NCI-H146 treated with DMSO at 0.1 percent for 48 hours (cell line): ENCODE results near the gene TMEM44.

ENCODE experiments used
- DNase-seq: peaks from one replicate; lab custom pipeline; 2025; ENCODE audit not compliant: unreplicated experiment; lab: John Stamatoyannopoulos, UW

The TMEM44 gene

DNA sequence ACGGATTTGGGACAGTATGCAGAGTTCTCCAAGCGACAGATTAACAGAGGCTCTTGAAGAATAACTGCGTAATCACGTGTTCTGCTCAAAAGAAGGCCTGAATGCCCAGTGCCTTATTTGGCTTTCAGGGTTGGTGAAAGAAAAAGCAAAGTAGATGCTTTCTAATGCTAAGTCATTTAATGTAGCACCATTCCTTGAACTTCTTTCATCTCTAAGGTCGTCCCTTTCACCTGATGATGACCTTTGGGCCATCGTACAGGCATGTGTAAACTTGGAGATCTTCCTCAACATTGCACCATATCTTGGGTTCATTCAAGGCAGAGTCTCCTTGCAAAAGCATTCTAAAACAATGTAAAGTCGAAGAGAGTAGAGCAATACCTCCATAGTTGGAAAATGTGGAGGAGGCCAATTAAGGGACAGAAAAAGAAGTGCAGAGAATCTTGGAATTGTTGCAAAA is 48.9 kb downstream of the TMEM44 start:
- no peak for DNase-seq

DNA sequence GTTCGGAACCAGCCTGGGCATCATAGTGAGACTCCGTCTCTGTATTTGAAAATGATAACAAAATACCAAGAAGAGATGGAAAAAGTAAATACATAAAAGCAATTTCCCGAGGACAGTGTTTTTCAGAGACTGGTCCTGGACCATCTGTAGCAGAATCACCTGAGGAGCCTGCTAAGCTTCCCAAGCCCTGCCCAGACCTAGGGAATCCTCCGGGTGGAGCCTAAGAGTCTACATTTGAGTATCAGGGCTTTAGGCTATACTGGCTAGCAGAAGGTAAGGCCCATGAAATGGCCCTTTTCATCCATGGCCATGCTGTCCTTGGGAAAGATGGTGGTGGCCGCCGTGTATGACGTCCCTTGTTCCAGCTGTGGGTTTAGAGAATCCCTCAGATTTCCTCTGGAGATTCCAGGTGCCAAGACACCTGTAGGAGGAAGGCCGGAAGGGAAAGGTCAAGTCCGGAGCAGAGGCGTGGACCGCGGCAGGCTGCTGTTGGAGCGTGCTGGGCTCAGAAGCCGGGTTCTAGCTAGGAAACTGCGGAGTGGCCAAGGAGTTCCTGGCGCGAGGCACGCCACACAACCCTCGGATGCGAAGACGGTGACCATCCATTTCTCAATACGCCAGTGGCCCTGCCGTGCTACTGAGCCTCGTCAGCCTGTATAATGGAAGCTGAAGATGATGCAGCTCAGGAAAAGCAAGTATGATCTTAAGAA is 50.9 kb downstream of the TMEM44 start:
- no peak for DNase-seq

DNA sequence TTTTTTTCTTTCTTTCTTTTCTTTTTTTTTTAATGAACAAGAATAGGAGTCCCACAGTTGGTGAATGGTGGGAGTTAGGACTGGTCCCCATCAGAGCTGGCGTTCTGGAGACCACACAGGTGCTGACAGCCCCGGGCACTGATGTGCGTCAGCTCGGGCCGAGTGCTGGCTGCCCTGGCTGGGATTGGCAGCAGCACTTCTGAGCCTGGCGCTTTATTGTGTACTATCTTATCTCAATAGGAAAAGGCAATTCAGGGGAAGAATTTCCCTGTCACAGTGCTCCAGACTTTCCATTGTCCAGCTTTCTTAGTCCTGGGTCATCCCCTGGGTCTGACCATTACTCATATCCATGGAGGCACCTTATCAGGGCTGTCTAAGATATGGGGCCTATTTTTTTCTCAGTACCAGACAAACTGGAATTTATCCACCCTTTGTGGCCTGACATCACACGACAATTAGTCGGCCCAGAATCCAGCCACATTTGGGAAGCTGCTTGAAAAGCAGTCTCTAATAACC is 54.1 kb downstream of the TMEM44 start:
- DNase-seq: no peak

DNA sequence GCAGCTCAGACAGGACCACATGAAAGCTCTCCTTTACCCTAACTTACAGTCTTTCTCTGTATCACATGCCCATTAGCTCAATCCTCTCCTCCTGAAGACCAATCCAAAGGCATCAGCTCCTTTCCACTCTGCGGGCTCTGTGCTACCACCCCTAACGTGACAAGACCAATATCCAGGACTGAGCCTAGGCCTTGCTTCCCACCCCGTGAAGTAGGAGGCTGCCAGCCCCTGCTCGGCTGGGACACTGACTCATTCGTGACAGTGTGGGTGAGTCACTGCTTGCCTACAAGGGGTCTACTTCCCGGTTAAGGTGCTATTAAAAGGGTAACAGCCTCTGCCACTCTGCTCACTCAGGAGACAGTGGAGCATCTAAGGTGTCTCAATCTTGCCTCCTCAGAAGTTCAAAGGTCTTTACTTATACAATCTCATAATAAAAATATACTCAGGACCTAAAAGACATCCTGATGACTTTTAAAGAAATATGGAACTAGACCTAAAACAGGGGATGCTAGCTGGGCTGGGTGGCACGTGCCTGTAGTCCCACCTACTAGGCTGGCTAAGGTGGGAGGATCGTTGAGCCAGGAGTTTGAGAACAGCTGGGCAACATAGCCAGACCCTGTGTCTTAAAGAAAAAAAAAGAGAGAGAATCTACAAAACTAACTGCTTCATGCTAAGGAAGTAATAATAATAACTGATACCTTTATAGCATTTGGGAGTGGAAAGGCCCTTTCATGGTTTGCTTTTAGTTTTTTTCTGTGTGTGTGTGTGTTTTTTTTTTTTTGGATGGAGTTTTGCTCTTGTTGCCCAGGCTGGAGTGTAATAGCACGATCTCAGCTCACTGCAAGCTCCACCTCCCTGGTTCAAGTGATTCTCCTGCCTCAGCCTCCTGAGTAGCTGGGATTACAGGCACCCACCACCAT is 55.0 kb downstream of the TMEM44 start:
- no peak for DNase-seq

DNA sequence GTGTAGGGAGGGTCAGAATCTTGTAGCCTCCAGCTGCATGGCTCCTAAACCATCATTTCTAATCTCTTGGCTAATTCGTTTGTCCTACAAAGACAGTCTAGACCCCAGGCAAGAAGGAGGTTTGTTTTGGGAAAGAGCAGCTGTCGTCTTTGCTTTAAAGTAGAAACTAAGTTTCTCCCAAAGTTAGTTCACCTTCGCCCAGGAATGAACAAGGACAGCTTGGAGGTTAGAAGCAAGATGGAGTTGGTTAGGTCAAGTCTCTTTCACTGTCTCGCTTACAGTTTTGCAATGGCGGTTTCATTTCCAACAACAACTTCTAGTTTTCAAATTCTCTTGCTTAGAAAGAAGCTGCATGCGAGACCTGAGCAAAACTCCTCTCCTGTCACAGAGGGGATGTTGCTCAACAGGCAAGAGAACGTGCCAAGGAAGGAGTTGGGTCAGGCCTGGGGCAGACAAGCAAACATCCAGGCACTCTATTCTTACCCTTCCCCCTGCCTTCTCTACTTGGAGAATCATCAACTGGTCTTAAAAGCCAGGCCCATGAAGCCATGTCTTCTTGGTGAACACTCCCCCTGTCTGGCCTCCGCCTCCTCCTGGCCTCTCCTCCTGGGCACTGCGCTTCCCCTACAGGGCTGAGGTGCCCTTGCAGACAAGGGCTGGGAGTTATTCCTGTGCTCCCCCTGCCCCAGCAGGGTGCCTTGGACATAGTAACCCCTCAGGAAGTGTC is 57.6 kb downstream of the TMEM44 start:
- no peak for DNase-seq

DNA sequence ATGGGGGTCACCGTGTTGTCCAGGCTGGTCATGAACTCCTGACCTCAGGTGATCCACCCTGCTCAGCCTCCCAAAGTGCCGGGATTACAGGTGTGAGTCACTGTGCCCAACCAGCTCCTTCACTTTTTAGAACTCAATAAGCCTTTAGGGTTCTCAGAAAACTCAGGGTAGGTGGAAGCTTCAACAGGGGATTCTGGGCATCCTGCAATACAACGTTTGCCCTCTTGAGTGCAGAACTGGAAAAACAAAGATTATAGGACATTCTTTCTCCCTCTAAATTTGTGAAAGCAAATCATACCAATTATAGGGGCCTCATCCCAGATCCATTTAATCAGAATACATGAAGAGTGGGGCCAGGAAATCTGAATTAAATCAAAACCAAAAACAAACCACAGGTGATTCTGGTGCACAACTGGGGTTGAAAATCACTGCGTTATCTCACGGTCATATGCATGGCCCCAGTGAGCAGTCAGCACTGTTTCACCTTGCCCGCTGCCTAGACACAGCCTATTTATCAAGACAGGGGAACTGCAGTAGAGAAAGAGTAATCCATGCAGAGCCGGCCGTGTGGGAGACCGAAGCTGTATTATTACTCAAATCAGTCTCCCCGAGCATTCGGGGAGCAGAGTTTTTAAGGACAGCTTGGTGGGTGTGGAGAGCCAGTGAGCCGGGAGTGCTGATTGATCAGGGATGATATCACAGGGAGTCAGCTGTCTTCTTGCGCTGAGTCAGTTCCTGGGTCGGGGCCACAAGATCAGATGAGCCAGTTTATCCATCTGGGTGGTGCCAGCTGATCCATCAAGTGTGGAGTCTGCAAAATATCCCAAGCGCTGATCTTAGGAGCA is 58.4 kb downstream of the TMEM44 start:
- DNase-seq: no peak

DNA sequence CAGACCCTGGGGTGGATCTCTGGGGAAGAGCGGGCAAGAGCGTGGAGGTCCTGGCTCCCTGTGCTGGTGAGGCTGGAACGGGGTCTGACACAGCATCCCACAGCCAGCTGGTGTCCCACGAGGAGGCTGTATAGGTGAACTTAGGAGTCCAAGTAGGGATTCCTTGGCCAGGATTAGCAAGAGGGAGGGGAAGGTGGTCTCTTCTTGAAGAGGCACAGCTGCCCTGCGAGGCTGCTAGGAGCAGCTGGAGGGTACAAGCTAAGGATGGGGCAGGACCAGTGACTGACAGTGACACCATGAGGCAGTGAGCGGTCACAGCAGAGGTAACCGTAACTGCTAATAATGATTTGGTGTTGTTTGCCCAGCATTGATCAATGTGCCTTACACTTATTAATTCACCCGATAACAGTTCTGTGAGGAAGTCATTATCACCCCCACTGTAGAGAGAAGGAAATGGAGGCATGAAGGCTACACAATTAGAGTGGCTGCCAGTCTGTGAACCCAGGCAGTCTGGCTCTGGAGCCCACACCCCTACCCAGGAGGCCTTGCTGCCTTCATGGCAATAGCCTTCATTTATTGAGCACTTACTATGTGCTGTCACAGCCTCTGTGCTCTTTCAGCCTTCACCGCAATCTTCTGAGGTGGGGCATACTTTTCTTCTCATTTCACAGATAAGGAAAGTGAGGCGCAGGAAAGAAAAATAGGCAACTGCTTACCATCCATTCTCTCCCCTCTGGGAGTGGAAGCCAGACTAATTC is 59.4 kb downstream of the TMEM44 start:
- DNase-seq: peak; percentile 72

DNA sequence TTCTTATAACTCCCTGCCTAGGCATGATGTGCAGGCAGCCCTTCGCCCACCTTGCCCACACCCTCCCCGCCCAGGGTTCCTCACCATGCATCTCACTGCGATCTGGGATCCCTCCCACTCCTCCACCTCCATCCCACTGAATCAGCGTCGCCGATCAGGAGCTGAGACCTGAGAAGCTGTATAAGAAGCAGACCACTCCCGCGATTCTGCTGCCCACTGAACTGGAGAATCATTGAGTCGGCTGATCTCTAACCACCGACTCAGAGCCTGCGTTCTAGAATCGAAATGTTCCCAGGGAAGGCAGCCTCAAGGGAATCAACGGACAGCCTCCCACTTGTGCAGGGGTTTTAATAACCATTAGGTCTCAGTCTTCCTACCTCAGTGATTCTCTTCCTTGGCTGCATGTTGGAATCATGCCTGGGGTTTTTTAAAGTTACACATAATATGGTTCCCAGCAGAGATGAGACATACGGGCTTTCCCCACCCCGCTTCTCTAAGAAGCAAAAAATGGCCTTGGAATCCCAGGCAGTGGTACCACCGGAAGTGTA is 60.2 kb downstream of the TMEM44 start:
- no peak for DNase-seq

DNA sequence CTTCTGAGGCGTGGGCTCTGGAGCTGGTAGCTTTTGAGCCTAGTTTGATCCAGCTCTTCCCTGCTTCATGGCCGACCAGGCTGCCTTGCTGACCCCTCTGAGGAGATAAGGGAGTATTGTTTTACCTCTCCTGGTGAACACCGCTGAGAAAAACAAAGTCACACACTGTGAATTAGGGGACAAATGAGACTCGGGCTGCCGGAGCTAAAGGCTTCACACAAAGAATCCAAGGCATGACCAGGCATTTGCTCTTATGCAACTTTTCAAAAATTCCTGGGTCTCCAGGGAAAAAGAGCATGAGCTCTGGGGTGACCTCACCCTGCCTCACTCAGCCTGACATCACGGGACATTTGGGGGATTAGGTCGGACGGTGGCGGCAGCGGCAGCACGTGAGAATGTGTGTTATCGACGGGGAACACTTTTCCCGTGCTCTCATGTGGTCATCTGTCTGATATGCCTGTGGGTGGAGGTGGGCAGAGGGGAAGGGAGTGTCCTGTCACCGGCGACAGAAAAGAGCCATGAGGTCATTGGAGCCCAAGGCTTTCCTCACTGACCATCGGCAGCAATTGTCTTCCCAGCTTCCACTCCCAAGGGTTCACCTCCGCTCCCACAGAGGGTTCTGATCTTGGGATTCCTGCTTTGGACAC is 61.0 kb downstream of the TMEM44 start:
- DNase-seq: peak; percentile 95

DNA sequence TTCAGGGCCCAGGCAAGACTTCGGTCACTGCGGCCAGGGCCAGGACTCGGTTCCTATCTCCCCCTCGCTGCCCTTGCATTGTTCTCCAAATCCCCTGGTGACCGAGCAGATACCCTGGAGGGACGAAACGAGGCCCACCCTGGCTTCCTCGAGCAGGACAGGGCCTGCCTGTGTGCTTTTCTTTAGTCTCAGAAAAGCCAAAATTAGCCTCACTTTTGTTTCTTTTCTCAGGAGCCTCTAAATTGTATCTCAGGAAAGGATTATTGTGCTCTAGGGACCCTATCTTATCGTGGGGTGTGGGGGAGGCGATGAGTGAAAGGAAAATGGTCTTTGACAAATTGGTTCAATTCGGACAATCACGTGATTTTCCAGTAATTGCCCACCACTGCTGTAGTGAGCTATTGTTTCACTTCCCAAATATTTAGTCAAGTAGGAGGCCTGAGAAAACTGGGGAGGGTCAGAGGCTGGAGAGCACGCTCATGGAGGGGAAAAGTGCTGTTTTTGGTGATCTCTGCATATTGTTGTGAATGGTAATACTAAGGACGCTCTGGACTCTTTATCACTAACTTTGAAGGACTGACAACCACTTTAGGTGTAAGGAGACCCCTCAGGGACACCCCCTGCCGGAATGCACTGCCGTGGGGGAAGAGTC is 61.6 kb downstream of the TMEM44 start:
- DNase-seq: peak; percentile 71

DNA sequence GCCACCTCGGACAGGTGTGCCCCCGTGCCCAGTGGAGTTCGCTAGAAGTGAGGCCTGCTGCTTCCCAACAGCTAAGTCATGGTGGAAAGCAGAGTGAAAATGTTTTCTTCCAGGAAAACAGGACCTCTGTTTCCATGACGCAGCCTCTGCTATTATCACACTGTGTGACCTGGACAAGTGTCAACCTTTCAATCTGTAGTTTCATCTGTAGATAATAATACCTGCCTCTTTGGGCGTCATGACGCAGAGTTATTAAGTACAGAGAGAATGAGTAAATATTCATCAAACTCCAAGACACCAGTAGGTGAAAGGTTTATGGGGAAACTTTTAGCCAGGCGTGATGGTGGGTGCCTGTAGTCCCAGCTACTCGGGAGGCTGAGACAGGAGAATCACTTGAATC is 62.3 kb downstream of the TMEM44 start:
- DNase-seq: no peak

DNA sequence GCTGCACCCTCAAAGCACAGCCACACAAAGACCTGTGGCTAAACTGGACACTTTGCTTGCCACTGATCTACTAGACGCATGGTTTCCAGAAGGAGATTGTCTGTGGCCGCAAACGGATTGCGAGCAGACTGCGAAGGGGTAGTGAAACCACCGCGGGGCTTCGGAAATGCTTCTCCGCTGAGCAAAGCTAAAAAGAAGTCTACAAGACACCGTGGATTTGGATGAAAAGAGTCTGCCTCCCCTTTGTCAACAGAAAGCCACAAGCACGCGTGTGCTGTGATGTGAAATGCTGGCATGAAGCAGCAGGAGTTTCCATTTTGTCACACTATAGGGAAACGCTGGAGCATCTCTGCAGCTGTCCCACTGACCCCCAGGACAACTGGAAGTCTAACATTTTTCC is 63.0 kb downstream of the TMEM44 start:
- DNase-seq: no peak

DNA sequence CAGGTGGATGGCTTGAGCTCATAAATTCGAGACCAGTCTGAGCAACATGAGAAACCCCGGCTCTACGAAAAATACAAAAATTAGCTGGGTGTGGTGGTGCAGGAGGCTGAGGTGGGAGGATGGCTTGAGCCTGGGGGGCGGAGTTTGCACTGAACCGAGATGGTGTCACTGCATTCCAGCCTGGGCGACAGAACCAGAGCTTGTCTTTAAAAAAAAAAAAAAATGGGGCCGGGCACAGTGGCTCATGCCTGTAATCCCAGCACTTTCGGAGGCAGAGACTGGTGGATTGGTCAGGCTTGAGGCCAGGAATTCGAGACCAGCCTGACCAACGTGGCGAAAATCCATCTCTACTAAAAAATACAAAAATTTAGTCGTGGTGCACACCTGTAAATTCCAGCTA is 64.0 kb downstream of the TMEM44 start:
- DNase-seq: no peak

DNA sequence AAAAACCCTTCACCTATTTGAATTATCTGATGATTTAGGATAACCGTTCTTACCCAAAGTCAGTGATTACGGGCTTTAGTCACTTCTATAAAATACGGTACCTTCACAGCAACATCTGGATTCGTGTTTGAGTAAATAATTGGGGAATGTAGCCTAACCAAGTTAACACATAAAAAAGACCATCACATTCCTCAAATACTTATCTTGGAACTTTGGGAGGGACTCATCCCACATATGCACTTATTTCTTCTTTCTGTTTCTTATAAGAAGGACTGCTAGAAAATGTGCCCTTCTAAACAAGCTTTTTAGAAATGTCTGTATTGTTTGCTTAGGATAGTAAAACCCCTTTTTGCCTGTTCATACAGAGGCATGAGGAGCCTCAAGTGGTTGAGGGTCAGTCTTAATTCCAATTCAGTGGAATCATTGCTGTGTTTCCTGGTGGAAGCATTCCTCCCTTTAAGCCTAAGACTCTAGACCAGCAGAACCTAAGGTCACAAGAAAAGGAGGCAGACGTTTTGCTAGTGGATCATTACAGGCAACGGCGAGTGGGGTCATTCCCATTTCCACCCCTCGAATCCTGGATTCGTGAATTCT is 67.5 kb downstream of the TMEM44 start:
- no peak for DNase-seq

DNA sequence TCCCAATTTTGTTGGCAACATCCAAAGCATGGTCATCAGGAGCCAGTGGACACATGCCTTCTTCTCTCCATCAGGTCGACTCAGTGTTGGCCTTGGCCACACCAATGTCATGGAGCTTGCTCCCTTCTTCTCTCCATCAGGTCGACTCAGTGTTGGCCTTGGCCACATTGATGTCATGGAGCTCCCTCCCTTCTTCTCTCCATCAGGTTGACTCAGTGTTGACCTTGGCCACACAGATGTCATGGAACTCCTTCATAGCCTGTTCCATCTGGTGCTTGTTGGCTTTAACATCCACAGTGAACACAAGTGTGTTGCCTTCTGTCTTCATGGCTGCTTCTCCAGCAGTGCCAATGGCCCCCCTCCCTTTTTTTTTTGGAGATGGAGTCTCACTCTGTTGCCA is 70.2 kb downstream of the TMEM44 start:
- no peak for DNase-seq

DNA sequence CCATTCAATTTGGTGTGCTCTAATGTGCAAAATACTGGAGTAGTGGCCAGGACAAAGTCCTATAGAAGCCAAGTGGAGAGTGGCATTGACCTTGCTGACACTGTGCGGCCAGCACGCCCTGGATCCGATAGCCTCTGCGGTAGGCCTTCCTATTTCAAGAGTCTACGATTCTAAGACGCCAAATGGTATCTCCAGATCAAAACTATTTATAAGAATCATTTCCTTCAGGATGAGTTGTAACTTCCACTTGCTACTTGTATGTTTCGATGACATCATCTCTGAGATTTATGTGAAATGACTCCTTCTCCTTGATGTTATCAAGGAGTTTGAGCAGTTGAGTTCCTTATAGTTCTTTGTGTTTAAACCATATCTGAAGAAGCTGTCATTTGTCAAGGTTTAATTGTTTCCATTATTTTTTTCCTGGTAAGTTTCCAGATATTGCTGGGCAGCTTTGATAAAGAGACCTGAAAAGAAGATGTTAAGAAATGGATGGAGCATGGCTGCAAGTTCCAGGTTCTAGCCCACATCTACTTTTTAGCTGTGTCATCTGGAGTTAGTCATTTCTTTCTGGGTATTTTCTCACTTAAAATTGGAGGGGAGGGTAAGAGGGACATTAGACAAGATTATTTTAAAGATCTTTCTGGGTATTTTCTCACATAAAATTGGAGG is 71.8 kb downstream of the TMEM44 start:
- no peak for DNase-seq

DNA sequence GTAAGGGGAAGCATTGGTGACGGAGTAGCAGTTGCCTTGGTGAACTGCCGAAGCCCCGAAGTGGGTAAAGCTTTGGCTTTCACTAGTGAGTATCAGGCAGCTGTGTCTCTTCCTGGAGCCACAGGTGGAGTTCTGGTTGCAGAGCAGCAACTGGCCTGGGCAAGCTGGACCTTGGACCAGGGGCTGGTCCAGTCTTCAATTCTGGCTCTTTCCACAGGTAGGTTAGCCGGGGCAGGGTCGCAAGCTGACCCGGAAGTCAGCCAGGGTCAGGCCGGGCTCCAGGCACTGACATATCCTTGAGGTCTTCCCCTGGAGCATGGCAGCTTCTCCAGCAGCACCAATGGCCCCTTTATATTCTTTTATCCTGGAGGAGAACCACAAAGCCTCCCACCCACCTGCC is 73.2 kb downstream of the TMEM44 start:
- no peak for DNase-seq

DNA sequence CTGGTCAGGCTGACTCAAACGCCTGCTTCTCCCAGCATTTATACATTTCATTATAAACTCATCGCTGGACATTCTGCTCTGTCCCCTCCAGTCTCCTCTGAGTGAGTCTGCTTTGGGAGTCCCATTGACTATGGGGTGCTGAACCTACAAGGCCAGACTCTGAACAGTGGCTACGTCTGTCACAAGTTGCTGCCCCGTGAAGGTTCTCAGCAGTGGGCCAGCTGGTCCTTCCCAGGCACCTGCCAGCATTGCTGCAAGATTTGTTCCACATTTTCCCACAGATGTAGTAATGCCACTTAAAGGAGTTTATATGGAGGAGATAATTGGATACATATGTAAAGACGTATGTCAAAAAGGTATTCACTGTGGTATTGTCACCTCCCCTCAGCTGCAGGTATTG is 73.7 kb downstream of the TMEM44 start:
- DNase-seq: no peak
